Measurements from ENCODE around the gene POU2AF1. TPM values are rescaled to one million over a fixed set of nuclear protein-coding genes. Genes with fewer than 3 reads are reported as not detected.

POU2AF1 gene
- total RNA-seq, 2 experiments from 2014 or later: 3.6 to 4.5 TPM

GRCh38 chr11:111412293-111412692 is 33.2 kb upstream of the POU2AF1 start:
- Mint-ChIP-seq H3K4me1 (ENCODE audit: low read depth) (peaks cover 48% of the 10 kb centered on the region), H3K9me3 (no peaks in the 10 kb centered on the region), H3K27ac (no peak overlapping the region), H3K4me3 (no peak overlapping the region), H3K27me3 (no peaks in the 10 kb centered on the region), H3K36me3 (ENCODE audit: low read depth) (no peaks in the 10 kb centered on the region)
- no peak for TF ChIP-seq CTCF (IDR thresholded peaks at IDR 0.05)
- ChIA-PET POLR2A (no interaction called here), CTCF (interaction anchor here (1.1 to 3.1 kb wide), 4 partner anchors 9 to 31 kb away, joined by 3 to 18 read pairs (median 4); no protein-coding TSS in a partner anchor)
- DNase-seq (no peak), ATAC-seq (no peak)
- intact Hi-C loops (cut with micrococcal nuclease): no loop called here

GRCh38 chr11:111411456-111411855 is 32.4 kb upstream of the POU2AF1 start:
- no peak overlapping the region for H3K27ac Mint-ChIP-seq
- H3K36me3 Mint-ChIP-seq (ENCODE audit: low read depth): no peaks in the 10 kb centered on the region
- ATAC-seq (no peak), DNase-seq (no peak)
- ChIA-PET POLR2A (no interaction called here), CTCF (interaction anchor here (1.2 to 3.1 kb wide), 2 partner anchors 17 to 30 kb away, joined by 5 to 18 read pairs; no protein-coding TSS in a partner anchor)
- H3K9me3 Mint-ChIP-seq: no peaks in the 10 kb centered on the region
- H3K27me3 Mint-ChIP-seq: no peaks in the 10 kb centered on the region
- intact Hi-C loops (cut with micrococcal nuclease): no loop called here
- peaks cover 40% of the 10 kb centered on the region for H3K4me1 Mint-ChIP-seq (ENCODE audit: low read depth)
- no peak for TF ChIP-seq CTCF (IDR thresholded peaks at IDR 0.05)
- no peak overlapping the region for H3K4me3 Mint-ChIP-seq

- H3K36me3 Mint-ChIP-seq (ENCODE audit: low read depth): no peaks in the 10 kb centered on the region
- H3K4me1 Mint-ChIP-seq (ENCODE audit: low read depth): peaks cover 37% of the 10 kb centered on the region
- ATAC-seq: no peak
- TF ChIP-seq CTCF (IDR thresholded peaks at IDR 0.05): no peak
- intact Hi-C loops (cut with micrococcal nuclease): no loop called here
- POLR2A ChIA-PET: no interaction called here
- CTCF ChIA-PET: interaction anchor here (0.8 to 3.1 kb wide), 3 partner anchors 17 to 35 kb away, joined by 3 to 18 read pairs (median 9); no protein-coding TSS in a partner anchor
- no peak for DNase-seq
- no peaks in the 10 kb centered on the region for H3K27me3 Mint-ChIP-seq
- H3K9me3 Mint-ChIP-seq: no peaks in the 10 kb centered on the region
- no peak overlapping the region for H3K4me3 Mint-ChIP-seq
- H3K27ac Mint-ChIP-seq: no peak overlapping the region
Measured at GRCh38 chr11:111410951-111411350, 31.9 kb upstream of the POU2AF1 start.

GRCh38 chr11:111409915-111410314 is 30.8 kb upstream of the POU2AF1 start:
- Mint-ChIP-seq H3K4me3 (no peak overlapping the region), H3K36me3 (ENCODE audit: low read depth) (no peaks in the 10 kb centered on the region), H3K27ac (no peak overlapping the region), H3K4me1 (ENCODE audit: low read depth) (peaks cover 33% of the 10 kb centered on the region), H3K9me3 (no peaks in the 10 kb centered on the region), H3K27me3 (no peaks in the 10 kb centered on the region)
- ChIA-PET POLR2A (no interaction called here), CTCF (interaction anchor here (2.6 to 3.0 kb wide), 2 partner anchors 19 to 37 kb away, joined by 9 read pairs; no protein-coding TSS in a partner anchor)
- TF ChIP-seq CTCF (IDR thresholded peaks at IDR 0.05): no peak
- ATAC-seq: no peak
- no peak for DNase-seq
- intact Hi-C loops (cut with micrococcal nuclease): no loop called here

- POLR2A ChIA-PET: interaction anchor here (0.9 to 1.0 kb wide), 2 partner anchors 10 to 15 kb away, joined by 3 to 4 read pairs; no protein-coding TSS in a partner anchor
- DNase-seq: peak; percentile 35
- CTCF ChIA-PET: interaction anchor here (0.9 to 3.0 kb wide), 4 partner anchors 11 to 37 kb away, joined by 3 to 9 read pairs (median 6); no protein-coding TSS in a partner anchor
Measured at GRCh38 chr11:111408789-111409727, 30.0 kb upstream of the POU2AF1 start.

More at GRCh38 chr11:111408789-111409727, 30.0 kb upstream of the POU2AF1 start:
- Mint-ChIP-seq H3K27me3 (no peaks in the 10 kb centered on the region), H3K36me3 (ENCODE audit: low read depth) (no peaks in the 10 kb centered on the region), H3K27ac (no peak overlapping the region), H3K4me1 (ENCODE audit: low read depth) (peaks cover 25% of the 10 kb centered on the region), H3K4me3 (no peak overlapping the region), H3K9me3 (peaks cover 4% of the 10 kb centered on the region)
- ATAC-seq: no peak
- no peak for TF ChIP-seq CTCF (IDR thresholded peaks at IDR 0.05)
- intact Hi-C loops (cut with micrococcal nuclease): no loop called here

All from activated CD8-positive, alpha-beta T cell treated with anti-CD3 and anti-CD28 coated beads for 36 hours (primary cell).